Measurements from ENCODE around the gene STKLD1. TPM values are rescaled to one million over a fixed set of nuclear protein-coding genes. Genes with fewer than 3 reads are reported as not detected.

Gene STKLD1
- total RNA-seq, 2 donors from 2014 or later, result 0.95 TPM; not detected in 1

DNA sequence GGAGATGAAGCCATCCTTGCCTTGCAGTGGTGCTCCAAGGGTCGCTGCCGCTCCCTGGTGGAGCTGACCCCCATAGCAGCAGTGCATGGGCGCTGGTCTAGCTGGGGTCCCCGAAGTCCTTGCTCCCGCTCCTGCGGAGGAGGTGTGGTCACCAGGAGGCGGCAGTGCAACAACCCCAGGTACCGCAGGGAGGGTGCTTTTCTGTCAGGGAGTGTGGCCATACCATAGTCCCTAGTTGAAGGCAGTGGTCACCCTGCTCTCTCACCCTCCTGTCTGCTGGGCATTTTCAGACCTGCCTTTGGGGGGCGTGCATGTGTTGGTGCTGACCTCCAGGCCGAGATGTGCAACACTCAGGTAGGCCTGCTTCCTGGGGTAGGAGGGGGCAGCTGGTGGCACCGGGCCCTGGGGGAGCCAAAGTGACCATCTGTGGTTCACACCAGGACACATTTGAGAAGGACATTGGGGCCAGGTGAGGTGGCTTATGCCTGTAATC is 57.2 kb downstream of the STKLD1 start:
- WGBS, 2 experiments (ENCODE audit: insufficient coverage in 1 of 2, insufficient read length in 1 of 2), result 86 to 87% methylated on average over 3 to 11 of the region's 11 CpGs
- H3K4me3 ChIP-seq (ENCODE audit: low read length), result no peak overlapping the region
- Mint-ChIP-seq H3K4me1 (no peaks in the 10 kb centered on the region), H3K27ac (no peak overlapping the region), H3K36me3 (ENCODE audit: low read depth) (no peaks in the 10 kb centered on the region), H3K27me3 (ENCODE audit: insufficient read depth) (peaks cover 4% of the 10 kb centered on the region), H3K9me3 (no peaks in the 10 kb centered on the region), H3K4me3 (no peak overlapping the region)
- H3K27ac ChIP-seq (ENCODE audit: low read depth, low read length), result no peak overlapping the region
- no peak for DNase-seq
- H3K9me3 ChIP-seq (ENCODE audit: control insufficient read depth, low read length), result no peaks in the 10 kb centered on the region
- H3K36me3 ChIP-seq (ENCODE audit: control insufficient read depth, insufficient read depth, low read length), result no peaks in the 10 kb centered on the region
- H3K27me3 ChIP-seq (ENCODE audit: control insufficient read depth, insufficient read depth, low read length, poor library complexity, severe bottlenecking), result no peaks in the 10 kb centered on the region
- H3K4me1 ChIP-seq (ENCODE audit: control insufficient read depth, insufficient read depth, low read length), result no peaks in the 10 kb centered on the region
- TF ChIP-seq, protein P1, sequence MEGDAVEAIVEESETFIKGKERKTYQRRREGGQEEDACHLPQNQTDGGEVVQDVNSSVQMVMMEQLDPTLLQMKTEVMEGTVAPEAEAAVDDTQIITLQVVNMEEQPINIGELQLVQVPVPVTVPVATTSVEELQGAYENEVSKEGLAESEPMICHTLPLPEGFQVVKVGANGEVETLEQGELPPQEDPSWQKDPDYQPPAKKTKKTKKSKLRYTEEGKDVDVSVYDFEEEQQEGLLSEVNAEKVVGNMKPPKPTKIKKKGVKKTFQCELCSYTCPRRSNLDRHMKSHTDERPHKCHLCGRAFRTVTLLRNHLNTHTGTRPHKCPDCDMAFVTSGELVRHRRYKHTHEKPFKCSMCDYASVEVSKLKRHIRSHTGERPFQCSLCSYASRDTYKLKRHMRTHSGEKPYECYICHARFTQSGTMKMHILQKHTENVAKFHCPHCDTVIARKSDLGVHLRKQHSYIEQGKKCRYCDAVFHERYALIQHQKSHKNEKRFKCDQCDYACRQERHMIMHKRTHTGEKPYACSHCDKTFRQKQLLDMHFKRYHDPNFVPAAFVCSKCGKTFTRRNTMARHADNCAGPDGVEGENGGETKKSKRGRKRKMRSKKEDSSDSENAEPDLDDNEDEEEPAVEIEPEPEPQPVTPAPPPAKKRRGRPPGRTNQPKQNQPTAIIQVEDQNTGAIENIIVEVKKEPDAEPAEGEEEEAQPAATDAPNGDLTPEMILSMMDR (conservative IDR thresholded peaks at IDR 0.05), result peak; percentile 26
- no peak overlapping the region for H3K9ac ChIP-seq (ENCODE audit: extremely low read depth, low read length, poor library complexity, severe bottlenecking)

DNA sequence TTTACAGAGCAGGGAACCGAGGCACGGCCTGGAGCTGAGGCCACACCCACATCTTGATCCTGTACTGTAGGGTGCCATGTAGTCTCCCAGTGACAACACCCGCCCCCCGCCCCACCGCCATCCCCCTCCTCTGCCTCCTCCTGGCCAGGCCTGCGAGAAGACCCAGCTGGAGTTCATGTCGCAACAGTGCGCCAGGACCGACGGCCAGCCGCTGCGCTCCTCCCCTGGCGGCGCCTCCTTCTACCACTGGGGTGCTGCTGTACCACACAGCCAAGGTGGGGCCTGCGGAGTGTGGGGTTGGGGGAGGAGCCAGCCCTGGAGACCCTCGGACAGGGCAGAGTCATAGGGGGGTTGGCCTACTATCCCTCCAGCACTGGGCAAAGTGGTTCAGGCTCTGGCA is 60.5 kb downstream of the STKLD1 start:
- H3K9ac ChIP-seq (ENCODE audit: extremely low read depth, low read length, poor library complexity, severe bottlenecking), result no peak overlapping the region
- no peaks in the 10 kb centered on the region for H3K36me3 ChIP-seq (ENCODE audit: control insufficient read depth, insufficient read depth, low read length)
- H3K4me3 Mint-ChIP-seq, result no peak overlapping the region
- DNase-seq, result no peak
- H3K4me1 Mint-ChIP-seq, result no peaks in the 10 kb centered on the region
- no peaks in the 10 kb centered on the region for H3K27me3 Mint-ChIP-seq (ENCODE audit: insufficient read depth)
- no peak overlapping the region for H3K4me3 ChIP-seq (ENCODE audit: low read length)
- no peaks in the 10 kb centered on the region for H3K36me3 Mint-ChIP-seq (ENCODE audit: low read depth)
- TF ChIP-seq, protein P1 (conservative IDR thresholded peaks at IDR 0.05), result no peak
- H3K4me1 ChIP-seq (ENCODE audit: control insufficient read depth, insufficient read depth, low read length), result no peaks in the 10 kb centered on the region
- H3K27me3 ChIP-seq (ENCODE audit: control insufficient read depth, insufficient read depth, low read length, poor library complexity, severe bottlenecking), result no peaks in the 10 kb centered on the region
- no peaks in the 10 kb centered on the region for H3K9me3 ChIP-seq (ENCODE audit: control insufficient read depth, low read length)
- 94 to 95% methylated on average over 9 to 16 of the region's 16 CpGs for WGBS, 2 experiments (ENCODE audit: insufficient coverage in 1 of 2, insufficient read length in 1 of 2)
- H3K27ac Mint-ChIP-seq, result no peak overlapping the region
- no peak overlapping the region for H3K27ac ChIP-seq (ENCODE audit: low read depth, low read length)
- H3K9me3 Mint-ChIP-seq, result no peaks in the 10 kb centered on the region

DNA sequence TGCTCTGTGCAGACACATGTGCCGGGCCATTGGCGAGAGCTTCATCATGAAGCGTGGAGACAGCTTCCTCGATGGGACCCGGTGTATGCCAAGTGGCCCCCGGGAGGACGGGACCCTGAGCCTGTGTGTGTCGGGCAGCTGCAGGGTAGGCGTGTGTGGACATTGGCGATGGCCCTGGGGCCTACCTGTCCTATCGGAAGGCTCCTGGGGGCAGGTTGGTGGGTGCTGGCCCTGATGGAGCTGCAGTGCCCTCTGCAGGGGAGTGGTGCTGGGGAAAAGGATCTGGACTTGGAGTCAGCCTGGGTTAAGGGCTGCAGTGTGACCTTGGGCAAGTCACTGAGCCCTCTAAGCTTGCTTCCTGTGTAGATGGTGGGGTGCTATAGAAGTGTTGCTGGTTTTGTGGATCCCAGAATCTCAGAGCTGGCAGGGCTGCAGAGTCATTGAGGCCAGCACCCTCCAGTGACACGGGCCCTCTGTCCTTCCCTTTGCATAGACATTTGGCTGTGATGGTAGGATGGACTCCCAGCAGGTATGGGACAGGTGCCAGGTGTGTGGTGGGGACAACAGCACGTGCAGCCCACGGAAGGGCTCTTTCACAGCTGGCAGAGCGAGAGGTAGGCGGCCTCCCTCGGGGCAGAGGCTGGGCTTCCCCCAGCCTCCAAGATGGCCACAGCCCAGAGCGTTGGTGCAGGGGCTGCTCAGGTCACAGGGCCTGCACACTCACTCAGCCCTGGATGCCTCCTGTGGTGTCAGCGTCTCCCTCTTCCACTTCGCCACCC is 61.8 kb downstream of the STKLD1 start:
- Histone ChIP-seq H3K9ac (ENCODE audit: extremely low read depth, low read length, poor library complexity, severe bottlenecking) (no peak overlapping the region), H3K4me3 (ENCODE audit: low read length) (no peak overlapping the region), H3K27ac (ENCODE audit: low read depth, low read length) (no peak overlapping the region), H3K4me1 (ENCODE audit: control insufficient read depth, insufficient read depth, low read length) (no peaks in the 10 kb centered on the region), H3K36me3 (ENCODE audit: control insufficient read depth, insufficient read depth, low read length) (no peaks in the 10 kb centered on the region), H3K9me3 (ENCODE audit: control insufficient read depth, low read length) (no peaks in the 10 kb centered on the region), H3K27me3 (ENCODE audit: control insufficient read depth, insufficient read depth, low read length, poor library complexity, severe bottlenecking) (no peaks in the 10 kb centered on the region)
- peak; percentile 82 for DNase-seq
- TF ChIP-seq, protein P1 (conservative IDR thresholded peaks at IDR 0.05), result peak; percentile 71
- no peak overlapping the region for H3K4me3 Mint-ChIP-seq
- no peaks in the 10 kb centered on the region for H3K36me3 Mint-ChIP-seq (ENCODE audit: low read depth)
- WGBS, 2 experiments (ENCODE audit: insufficient coverage in 1 of 2, insufficient read length in 1 of 2), result 93 to 94% methylated on average over 7 to 20 of the region's 20 CpGs
- H3K9me3 Mint-ChIP-seq, result no peaks in the 10 kb centered on the region
- H3K27me3 Mint-ChIP-seq (ENCODE audit: insufficient read depth), result no peaks in the 10 kb centered on the region
- H3K4me1 Mint-ChIP-seq, result no peaks in the 10 kb centered on the region
- H3K27ac Mint-ChIP-seq, result no peak overlapping the region
